ENCODE results near the gene TOR3A.

Gene TOR3A

DNA sequence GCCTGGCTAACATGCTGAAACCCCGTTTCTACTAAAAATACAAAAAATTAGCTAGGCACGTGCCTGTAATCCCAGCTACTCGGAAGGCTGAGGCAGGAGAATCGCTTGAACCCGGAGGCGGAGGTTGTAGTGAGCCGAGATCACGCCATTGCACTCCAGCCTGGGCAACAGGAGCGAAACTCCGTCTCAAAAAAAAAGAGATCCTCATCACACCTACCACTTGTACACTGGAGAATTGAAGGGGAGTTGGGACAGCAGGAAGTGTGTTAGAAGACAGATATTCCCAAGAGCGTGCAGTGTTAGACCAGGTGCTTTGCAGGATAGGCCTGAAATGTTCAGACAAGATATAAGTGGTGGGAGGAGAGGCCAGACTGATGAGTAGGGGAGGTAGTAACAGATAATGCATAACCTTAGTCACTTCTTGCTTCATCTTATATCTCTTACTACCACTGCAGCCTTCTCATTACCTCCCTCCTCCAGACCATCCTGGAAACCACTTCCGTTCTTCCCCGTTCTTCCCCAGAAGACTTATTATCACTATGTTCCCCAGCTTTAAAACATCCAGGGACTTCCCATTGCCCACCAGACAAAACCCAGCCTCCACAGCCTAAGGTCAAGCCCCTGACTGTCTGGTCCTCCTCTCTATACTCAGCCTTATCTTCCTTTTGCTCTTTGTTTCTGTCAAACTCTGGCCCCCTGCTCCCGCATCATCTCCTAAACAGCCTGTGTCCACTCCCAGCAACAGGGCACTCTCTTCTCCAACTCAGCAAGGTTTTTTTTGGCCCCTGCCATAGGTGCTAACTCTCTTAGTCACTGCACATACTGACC is 34.8 kb upstream of the TOR3A start:
- Histone ChIP-seq H3K9ac (ENCODE audit: low read depth, low read length) (no peak overlapping the region), H3K27ac (ENCODE audit: low read depth, low read length) (no peak overlapping the region), H3K36me3 (ENCODE audit: insufficient read depth, low read length) (peaks cover 7% of the 10 kb centered on the region; the same call in 1 of the 2 replicates), H3K4me3 (ENCODE audit: low read length) (no peak overlapping the region), H3K27me3 (ENCODE audit: insufficient read depth, low read length) (no peaks in the 10 kb centered on the region), H3K9me3 (ENCODE audit: insufficient read depth, low read depth, low read length) (no peaks in the 10 kb centered on the region), H3K4me1 (ENCODE audit: insufficient read depth, low read length) (no peaks in the 10 kb centered on the region)
- 93% methylated on average over 12 of the region's 14 CpGs for WGBS

DNA sequence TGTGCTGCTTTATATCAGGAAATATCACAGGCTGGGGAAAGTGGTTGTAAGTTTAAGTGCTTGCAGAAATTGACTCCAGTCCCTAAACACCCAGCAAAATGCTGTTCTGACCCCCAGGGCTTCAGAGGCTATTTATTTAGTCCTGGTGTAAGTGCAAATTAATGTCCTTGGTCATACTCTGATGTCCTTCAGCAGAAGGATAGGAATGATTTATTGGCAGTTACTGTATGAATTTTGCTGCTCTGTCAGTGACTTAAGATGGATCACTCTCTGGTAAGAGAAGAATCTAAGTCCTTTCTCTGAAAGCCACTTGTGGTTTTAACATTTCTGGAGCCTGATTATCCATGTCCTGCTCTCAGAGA is 34.3 kb upstream of the TOR3A start:
- H3K4me3 ChIP-seq (ENCODE audit: low read length), result no peak overlapping the region
- no peak overlapping the region for H3K27ac ChIP-seq (ENCODE audit: low read depth, low read length)
- peaks cover 7% of the 10 kb centered on the region; the same call in 1 of the 2 replicates for H3K36me3 ChIP-seq (ENCODE audit: insufficient read depth, low read length)

DNA sequence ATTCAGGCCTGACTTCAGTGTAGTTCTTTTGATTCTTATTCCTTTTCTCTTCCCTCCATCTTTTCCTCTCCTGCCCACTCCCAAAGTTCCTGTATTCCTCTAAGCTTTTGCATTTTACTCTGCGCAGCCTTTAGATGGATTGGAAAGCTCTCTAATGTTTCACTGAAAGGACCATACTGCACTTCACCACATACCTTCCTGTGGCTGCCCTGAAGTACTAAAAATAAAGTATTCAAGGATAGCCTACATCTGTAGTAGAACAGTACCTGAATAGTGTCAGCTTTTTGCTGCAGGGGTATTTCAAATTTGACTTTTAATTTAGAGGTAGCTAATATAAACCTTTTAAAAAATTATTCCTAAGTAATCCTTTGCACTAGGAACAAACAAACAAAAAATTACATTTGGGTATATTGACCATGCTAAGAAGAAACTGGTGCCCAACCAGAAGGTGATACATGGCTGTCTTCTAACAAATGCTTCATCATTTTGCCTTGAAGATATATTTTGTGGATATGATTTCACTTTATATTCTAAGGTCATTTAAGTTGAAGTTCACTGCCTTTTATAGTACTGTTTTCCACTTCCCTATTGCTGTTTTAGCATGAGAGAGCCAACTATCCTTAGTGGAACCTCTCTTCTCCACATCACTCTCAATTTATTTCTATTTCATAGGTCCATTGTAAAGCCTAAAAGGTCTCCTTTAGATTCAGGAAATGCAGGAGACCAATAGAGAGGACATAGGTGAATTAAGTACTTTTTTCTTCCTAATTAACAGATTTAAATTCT is 33.3 kb upstream of the TOR3A start:
- Histone ChIP-seq H3K4me3 (ENCODE audit: low read length) (no peak overlapping the region), H3K9ac (ENCODE audit: low read depth, low read length) (no peak overlapping the region), H3K27ac (ENCODE audit: low read depth, low read length) (no peak overlapping the region), H3K27me3 (ENCODE audit: insufficient read depth, low read length) (no peaks in the 10 kb centered on the region), H3K36me3 (ENCODE audit: insufficient read depth, low read length) (peaks cover 7% of the 10 kb centered on the region; the same call in 1 of the 2 replicates), H3K9me3 (ENCODE audit: insufficient read depth, low read depth, low read length) (no peaks in the 10 kb centered on the region), H3K4me1 (ENCODE audit: insufficient read depth, low read length) (no peaks in the 10 kb centered on the region)
- 92% methylated on average over 1 of the region's 1 CpG for WGBS

More for the DNA sequence above, 34.3 kb upstream of the TOR3A start:
- H3K27me3 ChIP-seq (ENCODE audit: insufficient read depth, low read length), result no peaks in the 10 kb centered on the region
- no peaks in the 10 kb centered on the region for H3K9me3 ChIP-seq (ENCODE audit: insufficient read depth, low read depth, low read length)
- no peak overlapping the region for H3K9ac ChIP-seq (ENCODE audit: low read depth, low read length)
- no peaks in the 10 kb centered on the region for H3K4me1 ChIP-seq (ENCODE audit: insufficient read depth, low read length)

GRCh38 chr1:179052776-179053175 is 29.1 kb upstream of the TOR3A start:
- H3K27me3 ChIP-seq (ENCODE audit: insufficient read depth, low read length), result no peaks in the 10 kb centered on the region
- 90% methylated on average over 2 of the region's 2 CpGs for WGBS
- 0 out of 2 replicates have a peak, but pooled peaks cover under 1% of the 10 kb centered on the region for H3K4me1 ChIP-seq (ENCODE audit: insufficient read depth, low read length)
- peaks cover 24% of the 10 kb centered on the region for H3K36me3 ChIP-seq (ENCODE audit: insufficient read depth, low read length)
- H3K9ac ChIP-seq (ENCODE audit: low read depth, low read length), result no peak overlapping the region
- no peak overlapping the region for H3K4me3 ChIP-seq (ENCODE audit: low read length)
- H3K9me3 ChIP-seq (ENCODE audit: insufficient read depth, low read depth, low read length), result peaks cover 6% of the 10 kb centered on the region; the same call in 1 of the 2 replicates
- H3K27ac ChIP-seq (ENCODE audit: low read depth, low read length), result no peak overlapping the region

DNA sequence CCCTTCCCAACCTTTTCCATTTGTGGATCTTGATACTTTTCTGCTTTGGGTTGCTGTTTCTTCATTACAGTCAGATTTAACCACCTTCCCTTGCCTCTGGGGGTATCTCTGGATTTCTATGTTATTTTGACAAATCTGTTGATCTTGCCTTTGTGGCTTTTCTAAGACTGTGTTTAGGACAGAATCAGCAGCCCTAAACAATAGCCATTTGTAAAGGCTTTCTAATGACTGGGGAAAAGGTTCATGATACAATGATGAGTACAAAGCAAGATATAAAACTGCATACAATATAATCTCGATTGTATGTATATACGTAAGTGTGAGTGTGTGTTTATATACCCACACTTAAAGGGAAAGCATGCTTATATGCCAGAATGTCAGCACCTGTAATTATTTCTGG is 28.4 kb upstream of the TOR3A start:
- Histone ChIP-seq H3K9ac (ENCODE audit: low read depth, low read length) (no peak overlapping the region), H3K4me3 (ENCODE audit: low read length) (no peak overlapping the region), H3K4me1 (ENCODE audit: insufficient read depth, low read length) (peaks cover 7% of the 10 kb centered on the region; the same call in 1 of the 2 replicates), H3K9me3 (ENCODE audit: insufficient read depth, low read depth, low read length) (peaks cover 6% of the 10 kb centered on the region; the same call in 1 of the 2 replicates), H3K27me3 (ENCODE audit: insufficient read depth, low read length) (no peaks in the 10 kb centered on the region), H3K36me3 (ENCODE audit: insufficient read depth, low read length) (peaks cover 24% of the 10 kb centered on the region), H3K27ac (ENCODE audit: low read depth, low read length) (no peak overlapping the region)
- WGBS, result no CpG with 5 or more reads among the region's 2 CpGs

GRCh38 chr1:179055937-179056336 is 25.9 kb upstream of the TOR3A start:
- H3K36me3 ChIP-seq (ENCODE audit: insufficient read depth, low read length), result peaks cover 24% of the 10 kb centered on the region
- H3K27me3 ChIP-seq (ENCODE audit: insufficient read depth, low read length), result no peaks in the 10 kb centered on the region
- no peak overlapping the region for H3K27ac ChIP-seq (ENCODE audit: low read depth, low read length)
- H3K9me3 ChIP-seq (ENCODE audit: insufficient read depth, low read depth, low read length), result peaks cover 6% of the 10 kb centered on the region; the same call in 1 of the 2 replicates
- no peak overlapping the region for H3K4me3 ChIP-seq (ENCODE audit: low read length)
- peaks cover 15% of the 10 kb centered on the region for H3K4me1 ChIP-seq (ENCODE audit: insufficient read depth, low read length)
- 98% methylated on average over 2 of the region's 2 CpGs for WGBS
- H3K9ac ChIP-seq (ENCODE audit: low read depth, low read length), result no peak overlapping the region

DNA sequence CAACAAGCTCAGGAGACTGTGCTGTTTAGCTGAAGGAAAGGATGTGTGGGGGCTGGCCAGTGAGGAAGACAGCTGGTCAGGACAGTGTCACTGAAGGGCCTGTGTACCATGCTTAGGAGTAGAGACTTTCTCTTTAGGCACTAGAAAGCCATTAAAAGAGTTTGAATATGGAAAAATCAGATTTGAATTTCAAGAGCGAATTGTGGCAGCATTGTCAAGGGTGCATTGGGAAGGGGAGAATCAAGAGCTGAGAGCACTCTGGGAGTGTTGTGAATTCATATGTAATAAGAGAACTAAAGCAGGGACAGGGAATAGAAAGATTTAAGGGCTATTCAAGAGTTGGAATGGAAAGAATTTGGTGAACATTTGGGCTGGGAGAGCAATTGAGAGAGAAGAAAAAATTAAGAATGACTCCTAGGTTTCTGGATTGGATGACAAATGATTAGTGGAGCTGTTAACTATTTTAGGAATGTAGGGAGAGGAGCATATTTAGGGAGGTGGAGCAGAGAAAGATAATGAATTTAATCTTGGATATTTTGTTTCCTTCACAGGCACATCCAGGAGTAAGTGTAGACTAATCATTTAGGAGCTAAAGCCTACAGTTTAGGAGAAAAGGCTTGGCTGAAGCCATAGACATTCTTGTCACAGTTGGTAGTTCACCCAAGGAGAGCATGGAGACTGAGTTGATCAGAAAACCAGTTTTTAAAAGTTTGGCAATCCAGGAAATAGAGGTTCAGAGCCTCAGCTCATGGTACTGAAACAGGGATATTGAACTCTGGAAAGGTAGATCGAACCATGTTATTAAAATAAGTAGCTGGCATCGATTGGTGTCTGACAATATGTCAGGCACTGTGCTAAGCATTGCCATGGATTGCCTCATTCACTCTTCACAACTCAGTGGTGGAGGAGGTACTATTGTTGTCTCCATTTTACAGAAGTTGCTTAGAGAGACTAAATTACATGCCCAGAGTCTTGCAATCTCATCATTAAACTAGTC is 23.1 kb upstream of the TOR3A start:
- Histone ChIP-seq H3K4me1 (ENCODE audit: insufficient read depth, low read length) (peaks cover 15% of the 10 kb centered on the region), H3K27me3 (ENCODE audit: insufficient read depth, low read length) (no peaks in the 10 kb centered on the region), H3K9me3 (ENCODE audit: insufficient read depth, low read depth, low read length) (peaks cover 6% of the 10 kb centered on the region; the same call in 1 of the 2 replicates), H3K4me3 (ENCODE audit: low read length) (no peak overlapping the region), H3K27ac (ENCODE audit: low read depth, low read length) (peak overlapping the region; percentile 15; the same call in 1 of the 2 replicates), H3K9ac (ENCODE audit: low read depth, low read length) (no peak overlapping the region), H3K36me3 (ENCODE audit: insufficient read depth, low read length) (peaks cover 28% of the 10 kb centered on the region)
- WGBS, result 77% methylated on average over 3 of the region's 3 CpGs

DNA sequence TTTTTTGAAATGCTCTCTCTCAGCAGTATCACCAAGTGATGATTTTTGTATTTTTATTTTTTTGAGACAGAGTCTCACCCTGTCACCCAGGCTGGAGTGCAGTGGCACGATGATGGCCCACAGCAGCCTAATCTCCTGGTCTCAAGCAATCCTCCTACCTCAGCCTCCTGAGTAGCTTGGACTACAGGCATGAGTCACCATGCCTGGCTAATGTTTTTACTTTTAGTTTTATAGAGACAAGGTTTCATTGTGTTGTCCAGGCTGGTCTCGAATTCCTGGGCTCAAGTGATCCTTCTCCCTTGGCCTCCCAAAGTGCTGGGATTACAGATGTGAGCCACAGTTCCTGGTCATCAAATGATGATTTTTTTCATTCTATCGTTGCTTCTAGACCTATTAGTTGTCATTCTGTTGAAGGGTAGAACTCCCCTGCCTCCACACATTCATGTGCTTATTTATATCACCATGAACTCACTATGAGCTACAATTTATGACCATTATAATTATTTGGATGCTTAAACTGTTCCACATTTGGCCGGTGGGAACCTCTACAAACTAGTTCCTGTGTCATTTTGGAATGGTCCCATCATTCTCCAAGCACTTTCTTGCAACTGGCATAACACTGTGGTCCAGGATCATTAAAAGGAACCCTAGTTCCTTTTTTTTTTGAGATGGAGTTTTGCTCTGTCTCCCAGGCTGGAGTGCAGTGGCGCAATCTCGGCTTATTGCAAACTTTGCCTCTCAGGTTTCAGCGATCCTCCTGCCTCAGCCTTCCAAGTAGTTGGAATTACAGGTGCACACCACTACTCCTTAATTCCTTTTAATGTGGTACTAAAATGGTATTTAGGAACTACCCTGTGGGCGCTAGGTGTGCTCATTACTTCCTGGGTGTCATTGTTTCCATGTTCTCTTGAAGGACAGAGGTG is 20.2 kb upstream of the TOR3A start:
- Histone ChIP-seq H3K27me3 (ENCODE audit: insufficient read depth, low read length) (no peaks in the 10 kb centered on the region), H3K27ac (ENCODE audit: low read depth, low read length) (no peak overlapping the region), H3K9ac (ENCODE audit: low read depth, low read length) (no peak overlapping the region), H3K4me1 (ENCODE audit: insufficient read depth, low read length) (peaks cover 15% of the 10 kb centered on the region), H3K4me3 (ENCODE audit: low read length) (no peak overlapping the region), H3K36me3 (ENCODE audit: insufficient read depth, low read length) (peaks cover 28% of the 10 kb centered on the region), H3K9me3 (ENCODE audit: insufficient read depth, low read depth, low read length) (0 out of 2 replicates have a peak, but pooled peaks cover under 1% of the 10 kb centered on the region)
- WGBS, result 98% methylated on average over 8 of the region's 8 CpGs

DNA sequence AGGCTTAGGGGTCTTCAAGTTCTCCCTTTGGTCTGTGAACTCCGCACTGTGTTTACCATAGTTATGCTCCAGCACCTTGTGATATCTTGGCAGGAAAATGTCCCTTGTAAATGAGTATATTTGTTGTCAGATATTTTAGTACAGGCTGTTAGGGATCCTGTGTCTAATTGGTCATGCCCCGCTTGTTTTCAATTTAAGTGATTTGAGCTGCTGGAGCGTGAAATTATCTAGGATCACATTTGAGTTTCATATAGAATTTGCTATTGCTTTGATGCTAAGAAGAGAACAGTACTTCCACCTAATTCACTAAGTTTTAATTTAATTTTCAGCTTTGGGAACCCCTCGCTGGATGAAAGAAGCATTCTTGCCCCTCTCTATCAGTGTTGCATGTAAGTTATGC is 15.4 kb upstream of the TOR3A start:
- Histone ChIP-seq H3K4me1 (ENCODE audit: insufficient read depth, low read length) (no peaks in the 10 kb centered on the region), H3K9ac (ENCODE audit: low read depth, low read length) (no peak overlapping the region), H3K36me3 (ENCODE audit: insufficient read depth, low read length) (peaks cover 43% of the 10 kb centered on the region), H3K9me3 (ENCODE audit: insufficient read depth, low read depth, low read length) (no peaks in the 10 kb centered on the region), H3K4me3 (ENCODE audit: low read length) (no peak overlapping the region), H3K27ac (ENCODE audit: low read depth, low read length) (no peak overlapping the region), H3K27me3 (ENCODE audit: insufficient read depth, low read length) (no peaks in the 10 kb centered on the region)
- WGBS, result 95% methylated on average over 4 of the region's 4 CpGs

DNA sequence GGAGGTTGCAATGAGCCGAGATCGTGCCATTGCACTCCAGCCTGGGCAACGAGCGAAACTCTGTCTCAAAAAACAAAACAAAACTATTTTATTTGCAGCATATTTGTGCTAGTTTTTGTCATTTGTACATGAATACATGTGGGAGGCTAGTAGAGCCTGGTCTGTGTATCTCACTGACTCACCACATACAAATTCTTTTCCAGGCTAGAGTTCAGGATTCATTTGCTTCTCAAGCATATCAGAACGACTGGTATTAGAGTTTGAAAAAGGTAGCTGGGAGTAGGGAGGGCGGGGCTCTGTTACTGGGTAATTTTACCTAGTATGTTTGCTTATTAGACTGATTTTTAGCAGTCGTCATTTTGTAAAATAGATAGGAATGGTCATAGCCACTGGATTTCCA is 4.5 kb upstream of the TOR3A start:
- H3K9ac ChIP-seq (ENCODE audit: low read depth, low read length), result no peak overlapping the region
- H3K27ac ChIP-seq (ENCODE audit: low read depth, low read length), result no peak overlapping the region
- WGBS, result 92% methylated on average over 7 of the region's 7 CpGs
- H3K4me3 ChIP-seq (ENCODE audit: low read length), result no peak overlapping the region
- H3K4me1 ChIP-seq (ENCODE audit: insufficient read depth, low read length), result peaks cover 6% of the 10 kb centered on the region; the same call in 1 of the 2 replicates
- no peaks in the 10 kb centered on the region for H3K27me3 ChIP-seq (ENCODE audit: insufficient read depth, low read length)
- H3K9me3 ChIP-seq (ENCODE audit: insufficient read depth, low read depth, low read length), result no peaks in the 10 kb centered on the region
- H3K36me3 ChIP-seq (ENCODE audit: insufficient read depth, low read length), result peaks cover 9% of the 10 kb centered on the region; the same call in 1 of the 2 replicates
